Hypothalamus (tissue), 51 donors: ENCODE results near the gene PUS3.
A peak's percentile ranks its signal among the peaks of the same experiment; 100 is the strongest.

Source experiments
- DNase-seq, 51 donors: peaks; one replicate each; lab custom pipeline; 2025; lab: John Stamatoyannopoulos, UW

The PUS3 gene, protein sequence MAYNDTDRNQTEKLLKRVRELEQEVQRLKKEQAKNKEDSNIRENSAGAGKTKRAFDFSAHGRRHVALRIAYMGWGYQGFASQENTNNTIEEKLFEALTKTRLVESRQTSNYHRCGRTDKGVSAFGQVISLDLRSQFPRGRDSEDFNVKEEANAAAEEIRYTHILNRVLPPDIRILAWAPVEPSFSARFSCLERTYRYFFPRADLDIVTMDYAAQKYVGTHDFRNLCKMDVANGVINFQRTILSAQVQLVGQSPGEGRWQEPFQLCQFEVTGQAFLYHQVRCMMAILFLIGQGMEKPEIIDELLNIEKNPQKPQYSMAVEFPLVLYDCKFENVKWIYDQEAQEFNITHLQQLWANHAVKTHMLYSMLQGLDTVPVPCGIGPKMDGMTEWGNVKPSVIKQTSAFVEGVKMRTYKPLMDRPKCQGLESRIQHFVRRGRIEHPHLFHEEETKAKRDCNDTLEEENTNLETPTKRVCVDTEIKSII

DNA sequence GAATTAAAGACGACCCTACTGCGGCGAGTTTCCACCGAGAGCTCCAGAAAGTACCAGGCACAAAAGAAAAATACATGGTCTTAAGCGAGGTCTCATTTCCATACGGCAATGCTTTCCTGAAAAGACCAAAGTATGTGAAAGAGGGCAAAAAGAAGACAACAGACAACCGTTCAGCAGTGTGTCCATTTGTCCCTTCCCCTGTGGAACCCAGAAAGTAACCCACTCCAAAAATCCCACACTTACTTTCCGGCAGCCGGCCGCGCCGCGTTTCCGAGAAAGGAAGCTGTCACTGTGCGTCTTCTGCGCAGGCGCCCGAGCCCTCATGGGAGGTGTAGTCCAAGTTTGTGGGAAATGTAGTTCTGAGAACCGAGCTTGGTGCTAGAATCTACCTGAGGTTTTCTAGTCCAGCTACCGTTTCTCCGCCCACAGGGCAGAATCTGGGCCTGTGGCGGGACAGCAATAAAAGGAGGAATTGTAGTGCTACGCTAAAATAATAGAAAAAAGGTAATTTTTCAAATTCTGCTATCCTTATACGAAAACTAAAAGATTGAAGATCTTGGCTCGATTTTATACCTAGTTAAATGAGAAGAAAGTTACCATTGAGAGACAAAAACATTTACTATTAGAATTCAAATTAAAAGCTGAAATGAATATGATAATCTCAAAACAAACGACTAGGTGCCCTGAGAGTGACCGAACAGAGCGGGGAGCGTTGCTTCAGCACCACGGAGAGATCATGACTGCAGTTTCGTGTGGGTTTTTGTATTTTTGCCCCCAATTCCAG is at the start of gene PUS3:
TSS of gene PUS3 (minus strand) at position 280 of the 784 bp plus-strand sequence. CDS start 6,922 bp downstream, outside the sequence.
- peak; percentile 37 to 95 (median 81) for DNase-seq

DNA sequence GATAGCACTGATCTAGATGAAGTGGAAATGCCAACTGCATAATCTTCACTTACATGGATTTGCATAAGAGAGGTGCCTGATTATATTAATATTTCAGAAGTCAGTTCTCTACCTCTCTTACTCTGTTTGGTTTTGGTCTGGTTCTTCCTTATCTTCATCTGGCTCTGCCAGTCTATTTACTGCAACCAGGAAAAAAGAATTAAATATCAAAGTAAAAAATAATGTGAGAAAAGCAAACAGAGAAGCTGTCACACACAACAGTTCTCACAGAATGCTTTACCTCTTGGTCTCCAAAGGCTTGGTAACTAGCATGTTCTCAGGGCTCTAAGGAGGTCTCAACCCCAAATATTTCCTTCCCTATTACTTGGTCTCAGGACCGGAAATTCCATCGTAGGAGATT is 49.6 kb upstream of the PUS3 start:
- DNase-seq: no peak

DNA sequence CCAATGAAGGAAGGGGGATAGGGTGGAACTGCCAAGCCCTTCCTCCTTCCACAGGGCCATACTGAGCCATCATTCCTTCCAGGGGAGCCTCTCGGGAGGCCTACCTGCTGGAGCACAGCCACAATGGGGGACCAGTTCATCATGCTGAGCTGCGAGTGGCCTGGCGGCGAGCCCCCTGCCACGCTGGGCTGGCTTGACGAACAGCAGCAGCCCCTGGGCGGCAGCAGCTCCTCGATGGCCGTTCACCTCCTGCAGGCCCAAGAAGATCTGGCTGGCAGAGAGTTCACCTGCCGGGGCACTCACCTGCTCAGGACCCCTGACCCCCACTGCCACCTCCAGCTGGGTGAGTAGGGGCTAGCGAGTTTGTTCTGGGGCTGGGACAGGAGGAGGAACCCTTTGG is 48.7 kb upstream of the PUS3 start:
- no peak for DNase-seq

DNA sequence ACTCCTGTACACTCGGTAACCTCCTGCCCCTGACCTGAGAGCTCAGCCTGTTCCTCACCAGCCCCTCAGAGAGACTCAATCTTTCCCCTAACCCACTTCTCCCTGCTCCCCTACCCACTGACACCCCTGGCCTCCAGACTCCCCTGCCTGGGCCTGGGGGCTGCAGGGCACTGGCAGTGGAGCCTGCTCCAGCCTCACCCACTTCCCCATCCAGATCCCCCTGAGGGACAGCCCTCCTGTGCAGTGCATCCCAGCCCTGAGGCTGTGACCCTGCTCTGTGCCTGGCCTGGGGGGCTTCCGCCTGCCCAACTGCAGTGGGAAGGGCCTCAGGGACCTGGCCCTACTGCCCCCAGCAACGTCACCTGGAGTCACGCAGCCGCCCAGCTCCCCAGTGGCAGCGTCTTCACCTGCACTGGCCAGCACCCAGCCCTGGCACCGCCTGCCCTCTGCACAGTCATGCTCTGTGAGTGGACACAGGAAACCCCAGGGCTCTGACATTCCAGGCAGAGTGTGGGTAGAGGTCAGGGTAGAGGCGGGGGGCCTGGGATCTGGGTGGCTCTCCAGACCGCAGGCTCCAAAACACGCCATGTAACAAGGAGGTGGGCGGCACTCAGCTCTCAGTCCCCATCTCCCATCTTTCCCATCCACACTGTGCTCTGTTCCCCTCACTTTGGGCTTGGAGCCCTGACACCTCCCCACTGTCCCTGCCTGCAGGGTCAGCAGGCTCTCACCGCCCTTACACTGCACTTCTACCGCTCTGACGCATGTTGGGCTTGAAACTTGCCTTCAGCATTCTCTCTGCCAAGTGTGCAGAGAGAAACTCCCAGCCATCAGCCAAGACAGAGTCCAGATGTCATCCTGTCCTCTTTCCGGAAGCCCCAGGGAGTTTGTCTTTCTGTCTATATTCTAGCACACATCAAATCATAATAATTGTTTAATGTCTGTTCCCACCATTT is 48.0 kb upstream of the PUS3 start:
- no peak for DNase-seq

DNA sequence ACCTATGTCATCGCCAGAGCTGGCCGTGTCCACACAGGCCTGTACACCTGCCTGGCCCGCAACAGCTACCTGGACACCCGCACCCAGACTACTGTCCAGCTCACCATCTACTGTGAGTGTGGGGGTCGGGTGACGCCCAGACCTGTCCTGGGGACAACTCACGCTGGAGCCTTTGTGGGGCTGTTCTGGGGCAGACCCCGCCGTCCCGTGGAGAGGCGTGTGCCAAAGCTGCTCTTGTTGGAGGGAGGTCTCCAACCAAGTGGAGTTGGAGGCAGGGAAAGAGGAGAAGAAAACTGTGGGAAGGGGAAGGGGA is 47.1 kb upstream of the PUS3 start:
- DNase-seq: no peak

DNA sequence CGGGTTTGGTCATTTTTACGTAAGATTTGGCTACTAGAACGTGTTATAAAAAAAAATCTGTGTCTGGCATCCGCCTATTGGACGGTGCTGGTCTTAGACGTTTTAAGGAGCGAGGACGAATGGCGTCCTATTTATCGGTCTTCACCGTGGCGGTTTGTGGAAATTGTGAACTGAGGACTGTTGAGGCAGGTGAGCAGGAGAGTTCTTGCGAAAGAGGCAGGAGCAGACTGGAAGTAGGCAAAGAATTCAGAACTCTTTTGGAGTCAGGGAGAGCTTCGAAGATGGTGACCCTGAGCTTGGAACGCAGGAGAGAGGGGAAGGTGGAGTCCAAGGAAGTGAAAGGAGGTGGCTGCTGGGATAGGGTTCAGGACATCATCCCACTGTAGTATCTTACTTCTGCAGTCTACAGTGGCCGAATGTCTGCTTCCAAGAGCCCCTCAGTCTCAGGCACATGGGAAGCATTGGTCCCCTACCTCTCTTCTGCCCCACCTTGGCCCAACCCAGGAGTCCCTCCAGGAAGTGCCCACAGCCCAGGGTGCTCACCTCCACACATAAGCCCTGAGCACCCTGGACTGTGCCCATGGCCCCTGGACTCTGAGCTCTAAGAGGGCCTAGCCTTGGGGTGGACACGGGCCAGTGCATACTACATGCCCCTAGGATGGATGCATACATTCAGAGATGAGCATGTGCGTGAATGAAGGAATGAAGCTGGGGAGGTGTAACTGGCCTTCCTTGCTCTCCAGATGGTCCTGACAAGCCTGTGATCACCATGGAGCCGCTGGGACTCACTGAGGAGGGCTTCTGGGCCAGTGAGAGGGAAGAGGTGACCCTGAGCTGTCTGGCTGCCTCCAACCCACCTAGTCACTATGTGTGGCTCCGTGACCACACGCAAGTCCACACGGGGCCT is 46.5 kb upstream of the PUS3 start:
- DNase-seq: no peak

DNA sequence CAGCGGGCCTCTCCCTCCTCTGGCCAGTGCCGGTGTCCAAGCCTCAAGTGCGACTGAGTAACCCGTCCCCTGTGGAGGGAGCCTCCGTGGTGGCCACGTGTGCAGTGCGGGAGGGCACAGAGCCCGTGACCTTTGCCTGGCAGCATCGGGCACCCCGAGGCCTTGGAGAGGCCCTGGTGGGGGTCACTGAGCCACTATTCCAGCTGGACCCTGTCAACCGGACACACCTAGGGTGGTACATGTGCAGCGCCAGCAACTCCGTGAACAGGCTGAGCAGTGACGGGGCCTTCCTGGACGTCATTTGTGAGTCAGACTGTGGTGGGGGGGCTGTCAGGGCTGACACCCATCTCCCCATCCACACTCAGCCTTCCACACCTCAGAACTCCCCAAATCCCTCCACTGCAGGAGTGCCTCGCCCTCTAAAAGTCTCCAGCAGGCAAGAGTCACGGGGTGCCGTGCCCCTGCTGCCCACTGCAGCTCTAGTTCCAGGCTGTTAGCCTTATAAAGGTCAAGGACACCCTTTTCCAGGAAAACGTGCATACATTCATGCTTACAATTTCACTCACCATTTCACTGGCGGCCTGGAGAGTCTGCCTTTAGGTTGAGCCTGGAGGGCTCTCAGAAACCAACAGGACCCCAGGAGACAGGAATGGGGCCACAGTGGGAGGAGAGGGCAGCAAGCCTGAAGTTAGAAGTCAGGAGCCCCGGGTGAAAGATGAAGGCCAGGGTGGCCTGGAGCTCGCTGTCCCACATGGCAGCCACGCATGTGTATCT is 45.5 kb upstream of the PUS3 start:
- DNase-seq: no peak

DNA sequence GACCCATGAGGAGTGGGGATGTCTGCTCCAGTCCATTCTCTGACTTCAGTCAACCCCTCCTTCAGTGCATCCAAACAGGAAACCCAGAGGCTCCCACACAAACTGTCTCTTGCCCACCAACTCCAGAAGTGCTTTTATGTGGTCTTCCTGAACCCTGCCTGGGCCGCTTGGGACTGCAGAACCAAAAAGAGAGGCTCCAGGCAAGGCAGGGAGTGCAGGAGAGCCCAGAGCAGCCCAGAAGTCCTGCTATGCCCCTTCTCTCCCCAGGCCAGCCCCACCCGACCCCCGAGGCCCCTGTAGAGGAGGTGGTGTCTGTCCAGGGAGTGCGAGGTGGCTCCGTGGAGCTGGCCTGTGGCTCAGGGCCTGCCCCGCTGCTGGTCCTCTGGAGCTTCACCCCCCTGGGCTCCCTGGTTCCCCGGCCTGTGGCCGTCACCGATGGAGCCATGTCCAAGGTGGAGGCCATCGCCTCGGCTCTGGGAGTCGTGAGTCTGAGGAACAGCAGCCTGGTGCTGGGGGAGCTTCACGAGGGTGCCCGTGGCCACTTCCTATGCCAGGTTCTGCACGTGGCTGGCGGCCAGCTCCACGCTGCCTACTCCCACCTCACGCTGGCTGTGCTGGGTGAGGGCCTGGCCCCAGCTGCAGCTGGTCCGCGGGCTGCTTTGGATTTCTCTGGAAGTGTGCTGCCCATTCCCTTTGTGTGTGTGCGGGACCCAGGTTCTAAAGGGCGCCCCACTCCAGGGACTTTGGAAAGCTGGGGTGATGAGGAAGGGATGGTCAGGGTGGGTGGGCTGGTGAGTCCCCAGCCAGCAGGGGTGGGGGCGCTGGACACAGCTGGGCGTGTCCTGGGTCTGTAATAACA is 44.6 kb upstream of the PUS3 start:
- DNase-seq: no peak

DNA sequence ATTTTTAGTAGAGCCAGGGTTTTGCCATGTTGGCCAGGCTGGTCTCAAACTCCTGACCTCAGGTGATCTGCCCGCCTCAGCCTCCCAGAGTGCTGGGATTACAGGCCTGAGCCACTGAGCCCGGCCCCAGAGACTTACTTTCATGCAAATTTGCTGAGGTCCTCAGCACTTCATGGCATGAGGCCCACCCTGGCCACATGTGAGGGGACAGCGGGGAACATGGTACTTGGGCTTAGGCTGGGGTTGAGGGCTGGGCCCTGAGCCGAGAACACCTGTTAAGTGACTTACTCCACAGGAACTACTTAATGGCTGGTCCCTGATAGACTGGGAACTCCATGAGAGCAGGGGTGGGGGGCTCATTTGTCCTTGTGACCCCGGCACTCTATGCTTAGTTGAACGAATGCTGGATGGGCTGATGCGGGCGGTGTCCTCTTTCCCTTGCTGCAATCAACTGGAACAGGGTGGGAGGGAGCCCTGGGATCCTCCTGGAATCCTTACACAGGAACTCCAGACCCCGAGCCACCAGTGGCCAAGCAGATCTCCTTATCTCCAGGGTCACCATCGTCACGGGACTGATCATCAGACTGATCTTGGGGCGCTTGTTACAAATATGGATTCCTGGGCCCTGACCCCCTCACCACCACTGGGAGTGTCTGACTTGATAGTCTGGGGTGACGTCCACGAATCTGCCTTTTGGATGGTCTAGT is 43.9 kb upstream of the PUS3 start:
- no peak for DNase-seq

DNA sequence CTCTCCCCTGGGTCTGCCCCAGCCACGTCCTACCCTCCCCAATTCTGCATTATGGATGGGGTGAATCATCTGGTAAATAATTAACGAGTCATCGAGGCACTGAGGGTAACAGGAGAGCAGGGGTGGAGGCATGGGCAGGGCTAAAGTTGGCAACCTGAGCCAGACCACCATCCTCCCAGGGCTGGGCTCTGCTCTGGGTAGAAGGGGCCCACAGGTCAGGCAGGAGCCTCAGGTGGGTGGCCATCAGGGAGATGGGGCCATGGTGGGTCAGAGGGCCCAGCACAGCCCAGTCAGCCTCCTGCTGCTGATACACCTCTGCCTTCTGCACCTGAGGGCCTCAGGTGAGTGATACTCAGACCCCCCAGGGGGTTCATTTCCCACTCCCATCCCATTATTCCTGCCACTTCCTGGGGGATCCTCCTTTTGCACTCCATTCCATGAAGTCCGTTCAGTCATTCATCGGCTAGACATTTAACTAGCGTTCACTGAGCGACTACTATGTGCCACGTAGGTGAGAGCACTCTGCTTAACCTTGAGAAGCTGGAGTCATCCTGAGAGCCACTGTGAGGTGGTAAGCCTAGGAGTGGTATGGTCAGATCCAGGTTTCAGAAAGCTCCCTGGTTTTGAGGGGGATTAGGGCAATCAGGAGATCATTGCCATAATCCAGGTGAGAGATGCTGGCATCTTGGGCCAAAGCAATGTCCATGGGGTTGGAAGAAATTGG is 43.0 kb upstream of the PUS3 start, which contains the start of gene VSIG10L2:
TSS of gene VSIG10L2 (plus strand) at position 248 of the 724 bp plus-strand sequence. CDS start at position 260, 12 bp downstream.
- DNase-seq: no peak

DNA sequence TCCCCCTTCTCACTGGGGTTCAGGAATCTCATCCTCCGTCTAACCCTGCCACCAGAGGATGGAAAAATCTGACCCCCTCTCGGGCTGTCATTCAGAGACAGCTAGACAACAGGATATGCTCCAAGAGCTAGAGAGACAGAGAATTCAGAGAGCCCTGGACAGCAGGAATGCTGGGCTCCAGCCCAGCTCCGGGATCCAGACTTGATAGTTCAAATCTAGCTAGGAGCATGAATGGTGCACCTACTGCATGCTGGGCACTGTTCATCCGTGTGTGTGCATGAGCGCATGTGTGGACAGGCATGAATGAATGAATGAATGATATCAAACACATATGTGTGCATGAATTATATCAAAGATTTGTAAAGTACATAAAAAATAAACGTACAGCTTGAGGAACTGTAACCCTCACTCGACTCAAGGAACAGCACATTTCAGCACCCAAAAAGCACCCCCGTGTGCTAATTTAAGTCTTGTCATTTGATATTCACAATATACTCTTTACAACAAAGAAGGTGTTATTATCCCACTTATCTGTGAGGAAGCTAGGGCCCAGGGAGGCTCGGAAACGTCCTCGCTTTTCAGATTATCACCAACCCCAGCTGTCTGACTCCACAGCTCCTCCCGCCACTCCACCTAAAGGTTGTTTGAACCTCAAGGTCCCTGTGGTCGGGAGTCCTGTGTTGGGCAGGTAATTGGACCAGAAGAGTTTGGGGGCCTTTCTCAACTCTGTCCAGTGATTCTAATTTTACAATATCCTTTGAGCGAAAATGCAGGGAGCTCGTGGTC is 42.2 kb upstream of the PUS3 start:
- no peak for DNase-seq

DNA sequence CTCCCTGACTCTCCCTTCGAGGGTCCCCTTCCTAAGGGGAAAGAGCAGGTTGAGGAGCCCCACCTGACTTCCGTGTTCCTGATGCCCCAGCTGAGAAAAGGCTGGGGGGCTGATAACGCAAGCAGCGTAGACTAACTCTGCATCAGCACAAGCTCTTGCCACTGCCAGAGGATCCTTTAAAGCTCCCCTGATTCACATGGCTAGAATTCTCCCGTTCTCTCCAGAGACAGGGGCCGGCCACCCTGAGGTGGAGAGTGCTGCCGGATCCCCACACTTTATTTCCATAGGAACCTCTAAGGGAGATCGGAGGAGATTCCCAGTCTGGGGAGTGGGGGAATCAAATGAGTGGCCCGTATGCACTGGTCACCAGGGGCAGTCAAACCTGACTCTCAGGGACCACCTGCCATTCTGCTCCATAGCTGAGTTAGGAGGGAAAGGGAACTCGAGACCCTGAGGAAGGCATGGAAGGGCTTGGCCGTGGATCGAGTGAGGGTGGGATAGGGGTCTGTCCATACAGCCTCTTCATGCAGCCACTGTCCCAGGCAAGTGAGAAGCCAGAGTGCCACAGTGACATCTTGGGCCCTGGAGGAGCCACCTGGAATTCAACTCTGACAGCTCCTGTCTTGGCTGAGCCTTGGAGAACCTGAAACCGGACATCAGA is 41.5 kb upstream of the PUS3 start:
- no peak for DNase-seq

DNA sequence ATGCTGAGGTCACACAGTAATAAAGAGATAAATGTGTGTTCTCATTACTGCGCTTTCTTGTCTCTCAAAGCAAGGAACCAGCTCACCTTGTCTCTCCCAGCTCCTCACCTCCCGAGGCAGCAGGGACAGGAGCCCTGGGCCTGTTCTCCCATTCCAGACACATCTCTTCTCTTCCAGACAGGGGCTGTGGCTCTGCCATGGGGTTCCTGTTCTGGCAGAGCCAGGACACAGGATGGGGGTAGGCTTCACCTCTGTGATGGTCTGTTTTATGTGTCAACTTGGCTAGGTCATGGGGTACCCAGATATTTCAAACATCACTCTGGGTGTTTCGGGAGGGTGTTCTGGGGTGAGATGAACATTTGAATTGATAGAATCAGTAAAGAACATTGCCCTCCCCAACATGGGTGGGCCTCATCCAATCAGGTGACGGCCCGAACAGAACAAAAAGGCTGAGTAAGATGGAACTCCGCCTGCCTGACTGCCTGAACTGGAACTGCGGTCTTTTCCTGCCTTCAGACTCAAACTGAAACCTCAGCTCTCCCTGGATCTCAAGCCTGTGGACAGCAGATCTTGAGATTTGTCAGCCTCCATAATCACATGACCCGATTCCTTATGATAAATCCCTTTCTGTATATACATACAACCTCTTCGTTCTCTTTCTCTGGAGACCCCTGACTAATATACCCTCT is 40.8 kb upstream of the PUS3 start:
- DNase-seq: no peak

DNA sequence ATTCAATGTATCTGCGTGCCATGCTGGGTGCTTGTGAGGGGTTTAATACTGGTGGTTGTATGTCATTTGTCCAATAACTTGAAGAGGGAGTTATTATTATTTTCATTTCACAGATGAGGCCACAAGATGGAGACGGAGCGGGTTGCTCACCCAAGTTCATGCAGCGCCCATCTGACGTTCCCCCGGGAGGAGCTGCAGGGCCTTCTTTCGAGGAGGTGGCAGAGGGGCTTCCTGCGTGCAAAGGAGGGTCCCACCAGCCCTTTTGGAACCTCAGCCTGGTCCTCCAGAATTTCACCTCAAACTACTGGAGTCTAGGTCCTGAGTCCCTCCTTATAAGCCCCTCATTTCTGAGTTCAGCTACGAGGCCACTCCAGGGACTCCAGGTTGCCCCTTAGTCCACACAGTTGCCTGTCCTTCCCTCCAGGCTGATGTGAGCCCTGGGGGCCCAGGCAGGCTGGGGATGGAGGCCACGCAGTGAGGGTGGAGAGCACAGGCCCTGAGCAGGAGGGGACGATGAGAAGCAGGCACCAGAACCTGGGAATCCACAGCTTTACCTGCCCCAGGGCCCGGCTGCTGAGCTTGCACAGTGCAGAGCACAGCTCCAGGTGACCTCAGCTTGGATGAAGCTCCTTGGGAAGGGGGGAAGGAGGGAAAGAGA is 39.9 kb upstream of the PUS3 start:
- DNase-seq: no peak
